IMR-90 (cell line): ENCODE measurements around the gene AFAP1L1. TPM values are rescaled to one million over a fixed set of nuclear protein-coding genes. Genes with fewer than 3 reads are reported as not detected.

Experiments
- ATAC-seq: fragments of 200-7000 bp; cut with Tn5 transposase; 2 replicates; pipeline ENCODE4 v1.9.1; 2020; ENCODE audit warnings: low read depth, mild to moderate bottlenecking, moderate library complexity
- BruUV-seq: library from RNA; stranded (reverse); fragments of 400-500 nt; replicated peaks from 2 replicates; lab custom pipeline; 2021; lab: Mats Ljungman, UMichigan
- CTCF ChIA-PET: fragments of 300-600 bp; formaldehyde crosslinking; extraction: SDS; loops from one replicate; lab custom pipeline; 2021; ENCODE audit warnings: antibody characterized with exemption; lab: Yijun Ruan, JAX
- POLR2A ChIA-PET: fragments of 300-600 bp; sonication (Branson Sonifier 250); formaldehyde crosslinking; loops from one replicate; lab custom pipeline; 2022; ENCODE audit warnings: antibody characterized with exemption; ENCODE audit not compliant: unreplicated experiment; lab: Charles Lee
- DNase-seq: peaks from one replicate; pipeline ENCODE4 v3.0.0; 2013
- H2AFZ ChIP-seq: replicated peaks from 2 replicates; pipeline ENCODE3; 2013; ENCODE audit warnings: low read length, mild to moderate bottlenecking; ENCODE audit not compliant: poor library complexity
- H2AK5ac ChIP-seq: 2 replicates; pipeline ENCODE4 v1.6.1; 2013; ENCODE audit warnings: low read depth, low read length, inconsistent platforms
- H2AK9ac ChIP-seq: replicated peaks from 2 replicates; pipeline ENCODE3; 2013; ENCODE audit warnings: mild to moderate bottlenecking, low read depth, low read length, moderate library complexity; ENCODE audit not compliant: poor library complexity
- H2BK120ac ChIP-seq: 2 replicates; pipeline ENCODE4 v1.6.1; 2013; ENCODE audit warnings: low read depth, low read length, inconsistent platforms
- H2BK15ac ChIP-seq: 3 replicates; pipeline ENCODE4 v1.6.1; 2013; ENCODE audit warnings: low read depth, low read length, inconsistent platforms
- H2BK20ac ChIP-seq: 2 replicates; pipeline ENCODE4 v1.6.1; 2013; ENCODE audit warnings: low read depth, mild to moderate bottlenecking, inconsistent platforms, low read length, moderate library complexity
- H2BK5ac ChIP-seq: 2 replicates; pipeline ENCODE4 v1.6.1; 2013; ENCODE audit warnings: mild to moderate bottlenecking, low read depth, low read length, inconsistent platforms; ENCODE audit not compliant: poor library complexity, severe bottlenecking
- H3K14ac ChIP-seq: replicated peaks from 2 replicates; pipeline ENCODE4 v1.6.1; 2013; ENCODE audit warnings: low read depth, low read length, inconsistent platforms
- H3K18ac ChIP-seq: 2 replicates; pipeline ENCODE4 v1.6.1; 2013; ENCODE audit warnings: low read depth, low read length, control low read depth
- H3K23ac ChIP-seq: 2 replicates; pipeline ENCODE4 v1.6.1; 2013; ENCODE audit warnings: low read depth, low read length, inconsistent platforms
- H3K27ac ChIP-seq: 2 replicates; pipeline ENCODE4 v1.5.1; 2013; ENCODE audit warnings: mild to moderate bottlenecking, control low read depth, low read length; ENCODE audit not compliant: insufficient read depth
- H3K27me3 ChIP-seq: 2 replicates; pipeline ENCODE4 v1.6.1; 2013; ENCODE audit warnings: low read length; ENCODE audit not compliant: control insufficient read depth, insufficient read depth
- H3K36me3 ChIP-seq: 2 replicates; pipeline ENCODE4 v1.6.1; 2013; ENCODE audit warnings: low read length, mixed read lengths; ENCODE audit not compliant: control insufficient read depth, insufficient read depth
- H3K4ac ChIP-seq: 2 replicates; pipeline ENCODE4 v1.6.1; 2013; ENCODE audit warnings: low read depth, low read length, inconsistent platforms
- H3K4me1 ChIP-seq: 2 replicates; pipeline ENCODE4 v1.6.1; 2013; ENCODE audit warnings: low read length, mixed read lengths; ENCODE audit not compliant: control insufficient read depth, insufficient read depth
- H3K4me2 ChIP-seq: 2 replicates; pipeline ENCODE4 v1.6.1; 2013; ENCODE audit warnings: low read depth, mild to moderate bottlenecking, control low read depth, low read length, moderate library complexity
- H3K4me3 ChIP-seq: 2 replicates; pipeline ENCODE4 v1.5.1; 2013; ENCODE audit warnings: low read depth, mild to moderate bottlenecking, control low read depth, low read length, moderate library complexity; ENCODE audit not compliant: insufficient read depth
- H3K56ac ChIP-seq: 2 replicates; pipeline ENCODE4 v1.6.1; 2013; ENCODE audit warnings: low read length, inconsistent platforms; ENCODE audit not compliant: insufficient read depth; ENCODE audit errors: extremely low read depth
- H3K79me1 ChIP-seq, 2 experiments: 2 replicates each; pipeline ENCODE4 v1.6.1; 2013; ENCODE audit warnings: low read length in 2 of 2, inconsistent platforms in 1 of 2, low read depth in 1 of 2
- H3K9ac ChIP-seq: 2 replicates; pipeline ENCODE4 v1.6.1; 2013; ENCODE audit warnings: low read depth, low read length, control low read depth
- H3K9me1 ChIP-seq: 2 replicates; pipeline ENCODE4 v1.6.1; 2013; ENCODE audit warnings: low read length, inconsistent platforms; ENCODE audit not compliant: insufficient read depth
- H3K9me3 ChIP-seq: 2 replicates; pipeline ENCODE4 v1.6.1; 2013; ENCODE audit warnings: low read length; ENCODE audit not compliant: control insufficient read depth, insufficient read depth
- H4K20me1 ChIP-seq: 2 replicates; pipeline ENCODE4 v1.6.1; 2013; ENCODE audit warnings: low read length, inconsistent platforms; ENCODE audit not compliant: insufficient read depth
- H4K5ac ChIP-seq: 2 replicates; pipeline ENCODE4 v1.6.1; 2013; ENCODE audit warnings: mild to moderate bottlenecking, low read depth, low read length, control low read depth
- H4K8ac ChIP-seq, 2 experiments: 2 replicates each; pipeline ENCODE4 v1.6.1; 2013; ENCODE audit warnings: low read depth in 2 of 2, low read length in 2 of 2, control low read depth in 1 of 2, inconsistent platforms in 1 of 2
- H4K91ac ChIP-seq: 2 replicates; pipeline ENCODE4 v1.6.1; 2013; ENCODE audit warnings: low read depth, low read length, inconsistent platforms; ENCODE audit not compliant: insufficient read depth
- BHLHE40 ChIP-seq: fragments of 150-350 bp; IDR thresholded peaks from 2 replicates; pipeline ENCODE4 v1.6.1; 2016; ENCODE audit warnings: mild to moderate bottlenecking, low read depth, low read length
- FOS ChIP-seq: fragments of 150-350 bp; IDR thresholded peaks from 2 replicates; pipeline ENCODE4 v1.6.1; 2016; ENCODE audit warnings: low read depth, low read length
- MAFK ChIP-seq: IDR thresholded peaks from 2 replicates; pipeline ENCODE4 v1.6.1; 2012; ENCODE audit warnings: low read depth, low read length, improper control_type of control experiment
- POLR2A ChIP-seq: IDR thresholded peaks from 2 replicates; pipeline ENCODE4 v1.6.1; 2012; ENCODE audit warnings: mild to moderate bottlenecking, low read depth, low read length
- RAD21 ChIP-seq: IDR thresholded peaks from 2 replicates; pipeline ENCODE4 v1.6.1; 2012; ENCODE audit warnings: low read length, improper control_type of control experiment
- WGBS, 2 experiments: methylation state at CpG; one replicate each; pipeline versions ENCODE4 v1.1.5 to v1.1.7; 2013; ENCODE audit warnings: missing lambda C conversion rate in 2 of 2; ENCODE audit not compliant: insufficient read length in 1 of 2; ENCODE audit errors: extremely low coverage in 2 of 2; 5-methylcytosine and 5-hydroxymethylcytosine counted together
- dilution Hi-C: fragments of 300-500 bp; cut with HindIII; formaldehyde crosslinking; loops from one replicate; pipeline ENCODE4 v1.14.3; 2018; ENCODE audit warnings: low sequenced_read_pairs; ENCODE audit not compliant: unreplicated experiment
- in situ Hi-C: fragments of 300-500 bp; cut with MboI; formaldehyde crosslinking; loops from 3 replicates; pipeline ENCODE4 v1.14.3; 2019; ENCODE audit warnings: low sequenced_read_pairs, inconsistent platforms, mixed read lengths
- intact Hi-C: fragments of 100-400 bp; cut with micrococcal nuclease; formaldehyde crosslinking; loops from 2 replicates; pipeline ENCODE4 v1.10.0; 2022
- polyA plus RNA-seq, 3 experiments: library from polyadenylated mRNA; depleted of rRNA; stranded (reverse); fragments of >200 nt; gene quantifications; 2 replicates each; pipeline ENCODE4 v1.2.3, GENCODE V29; 2012; ENCODE audit warnings: low replicate concordance in 1 of 3
- total RNA-seq: library from RNA; depleted of rRNA; stranded (reverse); fragments of >200 nt; gene quantifications from 2 replicates; pipeline ENCODE4 v1.2.3, GENCODE V29; 2012
- TF ChIP-seq, protein P1 (sequence below): conservative IDR thresholded peaks from 2 replicates; pipeline ENCODE4 v1.5.1; 2012; ENCODE audit warnings: mild to moderate bottlenecking, low read depth, low read length, improper control_type of control experiment

The AFAP1L1 gene
- total and polyA plus RNA-seq, 2 of the 4 experiments (the other 2 are of a cell fraction) = 3.3 to 5.7 TPM

DNA sequence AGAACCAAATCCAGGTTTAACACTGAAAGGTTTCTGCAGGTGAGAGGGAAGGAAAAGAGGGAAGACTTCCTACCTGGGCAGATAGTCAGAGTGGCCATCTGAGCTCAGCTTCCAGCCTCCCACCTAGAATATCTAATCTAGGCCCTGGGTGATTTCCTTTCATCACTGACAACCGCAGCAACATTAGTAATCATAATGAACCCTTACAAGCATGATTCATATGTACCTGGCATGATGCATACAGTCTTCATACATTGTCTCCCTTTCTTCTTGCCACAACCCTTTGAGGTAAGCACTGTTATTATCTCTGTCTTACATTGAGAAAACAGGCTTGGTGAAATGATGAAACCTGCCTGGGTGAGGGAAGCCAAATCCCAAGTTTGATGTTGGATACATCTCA is 13.5 kb downstream of the AFAP1L1 start:
- Histone ChIP-seq H3K4me2 (no peak overlapping the region), H3K9ac (no peak overlapping the region), H2BK120ac (no peak overlapping the region), H3K27me3 (no peaks in the 10 kb centered on the region), H3K9me3 (no peaks in the 10 kb centered on the region), H3K23ac (no peak overlapping the region), H3K79me1 (0 out of 4 replicates have a peak, but pooled peaks cover 3 to 7% of the 10 kb centered on the region in 2 experiments), H4K20me1 (no peaks in the 10 kb centered on the region), H3K18ac (no peak overlapping the region), H2AFZ (no peak overlapping the region), H2AK5ac (peak overlapping the region; percentile 20; the same call in 1 of the 2 replicates), H3K14ac (0 out of 2 replicates have a peak overlapping the region, but pooled peaks have one; percentile 4), H3K4me1 (peaks cover 1% of the 10 kb centered on the region; the same call in 1 of the 2 replicates), H4K8ac (no peak overlapping the region), H3K9me1 (peaks cover 20% of the 10 kb centered on the region; the same call in 1 of the 2 replicates), H3K56ac (no peak overlapping the region), H4K91ac (no peak overlapping the region), H2BK20ac (no peak overlapping the region), H4K5ac (no peak overlapping the region), H3K36me3 (no peaks in the 10 kb centered on the region), H3K27ac (no peak overlapping the region), H2BK15ac (no peak overlapping the region), H2BK5ac (no peak overlapping the region), H3K4me3 (no peak overlapping the region), H3K4ac (no peak overlapping the region), H2AK9ac (no peak overlapping the region)
- in situ Hi-C loops = no loop called here
- DNase-seq = no peak
- dilution Hi-C loops = no loop called here
- intact Hi-C loops = no loop called here
- no peak for ATAC-seq
- WGBS, 2 experiments = no CpG with 5 or more reads among the region's 1 CpG
- no peak for TF ChIP-seq RAD21
- TF ChIP-seq POLR2A = no peak
- TF ChIP-seq BHLHE40 = no peak
- no peak for TF ChIP-seq MAFK
- TF ChIP-seq, protein P1, sequence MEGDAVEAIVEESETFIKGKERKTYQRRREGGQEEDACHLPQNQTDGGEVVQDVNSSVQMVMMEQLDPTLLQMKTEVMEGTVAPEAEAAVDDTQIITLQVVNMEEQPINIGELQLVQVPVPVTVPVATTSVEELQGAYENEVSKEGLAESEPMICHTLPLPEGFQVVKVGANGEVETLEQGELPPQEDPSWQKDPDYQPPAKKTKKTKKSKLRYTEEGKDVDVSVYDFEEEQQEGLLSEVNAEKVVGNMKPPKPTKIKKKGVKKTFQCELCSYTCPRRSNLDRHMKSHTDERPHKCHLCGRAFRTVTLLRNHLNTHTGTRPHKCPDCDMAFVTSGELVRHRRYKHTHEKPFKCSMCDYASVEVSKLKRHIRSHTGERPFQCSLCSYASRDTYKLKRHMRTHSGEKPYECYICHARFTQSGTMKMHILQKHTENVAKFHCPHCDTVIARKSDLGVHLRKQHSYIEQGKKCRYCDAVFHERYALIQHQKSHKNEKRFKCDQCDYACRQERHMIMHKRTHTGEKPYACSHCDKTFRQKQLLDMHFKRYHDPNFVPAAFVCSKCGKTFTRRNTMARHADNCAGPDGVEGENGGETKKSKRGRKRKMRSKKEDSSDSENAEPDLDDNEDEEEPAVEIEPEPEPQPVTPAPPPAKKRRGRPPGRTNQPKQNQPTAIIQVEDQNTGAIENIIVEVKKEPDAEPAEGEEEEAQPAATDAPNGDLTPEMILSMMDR = no peak
- TF ChIP-seq FOS = no peak
- no TSS peak for BruUV-seq
- ChIA-PET CTCF (no interaction called here), POLR2A (no interaction called here)
